Measurements from ENCODE around the gene ARHGEF7. TPM values are rescaled to one million over a fixed set of nuclear protein-coding genes. Genes with fewer than 3 reads are reported as not detected.

ARHGEF7 gene
- total RNA-seq, 2 donors from 2014 or later: 46.7 to 50.7 TPM

DNA sequence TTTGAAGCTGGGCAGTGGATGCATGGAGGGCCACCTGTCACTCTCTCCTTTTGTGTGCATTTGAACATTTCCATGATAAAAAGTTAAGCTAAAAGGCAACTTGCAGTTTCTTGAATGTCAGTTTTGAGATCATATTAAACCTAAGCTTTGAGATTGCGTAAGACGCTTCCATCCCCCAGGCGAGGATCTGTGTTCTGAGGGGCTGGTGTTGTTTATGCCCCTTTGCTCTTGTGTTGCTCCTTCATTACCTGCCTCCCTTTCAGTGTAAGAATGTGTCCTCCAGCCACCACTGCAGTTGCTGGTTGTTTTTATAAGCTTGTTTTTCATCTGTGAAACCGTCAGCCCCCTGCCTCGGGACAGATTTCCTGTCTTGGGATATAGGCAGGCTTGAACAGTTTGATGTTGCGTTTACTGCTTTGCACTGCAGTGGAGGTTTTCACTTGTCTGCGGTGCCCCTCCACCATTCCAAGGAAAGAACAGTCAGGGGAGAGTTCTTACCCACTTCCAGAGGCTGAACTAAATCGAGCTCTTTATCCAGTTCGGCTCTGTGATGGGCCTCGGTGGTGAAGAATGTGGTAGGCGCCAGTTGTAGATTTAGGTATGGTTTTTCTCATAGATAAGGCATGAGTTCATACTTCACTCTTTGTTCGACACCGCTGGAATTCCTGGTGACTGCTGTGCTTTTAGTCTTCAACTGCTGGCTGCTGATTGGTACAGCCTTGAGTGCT is 96.8 kb downstream of the ARHGEF7 start:
- intact Hi-C loops (cut with DNase I): loop anchor here (10.0 kb wide), 1 partner anchor 57 kb away; no protein-coding TSS in a partner anchor
- no peaks in the 10 kb centered on the region for H3K4me1 ChIP-seq
- TF ChIP-seq, protein P1, sequence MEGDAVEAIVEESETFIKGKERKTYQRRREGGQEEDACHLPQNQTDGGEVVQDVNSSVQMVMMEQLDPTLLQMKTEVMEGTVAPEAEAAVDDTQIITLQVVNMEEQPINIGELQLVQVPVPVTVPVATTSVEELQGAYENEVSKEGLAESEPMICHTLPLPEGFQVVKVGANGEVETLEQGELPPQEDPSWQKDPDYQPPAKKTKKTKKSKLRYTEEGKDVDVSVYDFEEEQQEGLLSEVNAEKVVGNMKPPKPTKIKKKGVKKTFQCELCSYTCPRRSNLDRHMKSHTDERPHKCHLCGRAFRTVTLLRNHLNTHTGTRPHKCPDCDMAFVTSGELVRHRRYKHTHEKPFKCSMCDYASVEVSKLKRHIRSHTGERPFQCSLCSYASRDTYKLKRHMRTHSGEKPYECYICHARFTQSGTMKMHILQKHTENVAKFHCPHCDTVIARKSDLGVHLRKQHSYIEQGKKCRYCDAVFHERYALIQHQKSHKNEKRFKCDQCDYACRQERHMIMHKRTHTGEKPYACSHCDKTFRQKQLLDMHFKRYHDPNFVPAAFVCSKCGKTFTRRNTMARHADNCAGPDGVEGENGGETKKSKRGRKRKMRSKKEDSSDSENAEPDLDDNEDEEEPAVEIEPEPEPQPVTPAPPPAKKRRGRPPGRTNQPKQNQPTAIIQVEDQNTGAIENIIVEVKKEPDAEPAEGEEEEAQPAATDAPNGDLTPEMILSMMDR (IDR thresholded peaks at IDR 0.05): no peak

DNA sequence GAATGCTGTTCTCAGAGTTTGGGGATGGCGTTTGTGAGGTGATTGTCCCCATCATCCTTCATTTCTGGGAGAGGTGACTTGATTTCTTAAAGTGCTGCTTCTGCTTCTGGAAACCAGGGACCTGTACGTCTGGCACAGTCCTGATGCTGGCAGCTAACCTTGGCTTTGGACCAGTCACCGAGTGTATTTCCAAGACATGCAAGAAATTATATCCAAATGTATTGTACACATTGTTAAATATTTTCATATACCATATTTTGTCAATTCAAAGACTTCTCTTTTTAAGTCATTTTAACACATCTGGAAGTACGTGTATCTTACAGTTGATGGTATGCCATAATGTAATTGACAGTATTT is 97.4 kb downstream of the ARHGEF7 start:
- no peak overlapping the region for H3K27ac ChIP-seq
- TF ChIP-seq, protein P1 (IDR thresholded peaks at IDR 0.05): no peak

More for the DNA sequence above, 96.8 kb downstream of the ARHGEF7 start:
- Histone ChIP-seq H3K9me3 (no peaks in the 10 kb centered on the region), H3K27me3 (no peaks in the 10 kb centered on the region), H3K9ac (ENCODE audit: low read depth in 2 of 2, low read length in 2 of 2) (no peak overlapping the region), H3K4me3 (no peak overlapping the region), H3K27ac (no peak overlapping the region), H3K36me3 (no peaks in the 10 kb centered on the region)
- DNase-seq: no peak

DNA sequence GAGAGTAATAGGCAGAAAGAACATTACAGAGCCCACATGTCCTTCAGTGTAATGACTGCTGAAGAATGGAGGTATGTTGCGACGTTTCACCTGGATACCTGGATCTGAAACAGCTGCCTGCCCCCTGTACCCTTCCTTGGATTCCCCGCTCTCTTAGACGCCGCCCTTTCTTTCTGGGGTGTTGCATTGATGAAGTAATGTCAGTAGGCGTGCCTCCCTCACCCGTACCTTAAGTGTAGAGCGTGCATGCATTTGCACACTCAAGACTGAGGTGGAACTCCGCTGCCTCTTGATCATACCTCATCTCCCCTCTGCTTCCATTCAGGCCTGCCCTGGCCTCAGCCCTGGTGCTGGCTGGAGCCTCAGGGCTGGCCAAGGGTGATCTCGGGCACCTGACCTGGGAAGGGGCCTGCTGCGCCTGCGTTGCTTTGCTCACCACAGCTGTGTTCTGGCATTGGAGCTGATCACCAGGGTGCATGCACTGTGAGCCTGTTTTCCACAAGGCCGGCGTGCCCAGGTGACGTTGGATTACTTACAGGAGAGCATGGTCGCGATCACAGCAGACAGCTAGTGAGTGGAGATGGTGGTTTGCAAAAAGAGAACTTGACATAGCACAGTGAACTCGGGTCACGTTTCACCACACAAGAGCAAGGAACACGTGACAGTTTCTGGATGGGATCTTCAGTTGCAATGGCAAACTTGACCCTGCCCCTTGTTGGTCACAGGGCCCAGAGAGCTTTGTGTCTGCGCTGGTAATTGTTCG is 99.0 kb downstream of the ARHGEF7 start:
- no peak for DNase-seq
- TF ChIP-seq, protein P1 (IDR thresholded peaks at IDR 0.05): no peak
- H3K36me3 ChIP-seq: no peaks in the 10 kb centered on the region
- H3K27me3 ChIP-seq: no peaks in the 10 kb centered on the region
- no peaks in the 10 kb centered on the region for H3K9me3 ChIP-seq
- H3K4me1 ChIP-seq: no peaks in the 10 kb centered on the region
- no peak overlapping the region for H3K4me3 ChIP-seq
- intact Hi-C loops (cut with DNase I): loop anchor here (10.0 kb wide), 1 partner anchor 59 kb away; no protein-coding TSS in a partner anchor
- H3K27ac ChIP-seq: no peak overlapping the region
- no peak overlapping the region for H3K9ac ChIP-seq (ENCODE audit: low read depth in 2 of 2, low read length in 2 of 2)

More for the DNA sequence above, 97.4 kb downstream of the ARHGEF7 start:
- DNase-seq: no peak
- Histone ChIP-seq H3K4me1 (no peaks in the 10 kb centered on the region), H3K36me3 (no peaks in the 10 kb centered on the region), H3K4me3 (no peak overlapping the region), H3K27me3 (no peaks in the 10 kb centered on the region), H3K9ac (ENCODE audit: low read depth in 2 of 2, low read length in 2 of 2) (no peak overlapping the region), H3K9me3 (no peaks in the 10 kb centered on the region)
- intact Hi-C loops (cut with DNase I): loop anchor here (10.0 kb wide), 1 partner anchor 58 kb away; no protein-coding TSS in a partner anchor

GRCh38 chr13:111215081-111216047 is 100.3 kb downstream of the ARHGEF7 start:
- H3K36me3 ChIP-seq: no peaks in the 10 kb centered on the region
- H3K27me3 ChIP-seq: no peaks in the 10 kb centered on the region
- no peaks in the 10 kb centered on the region for H3K4me1 ChIP-seq
- no peak for DNase-seq
- TF ChIP-seq, protein P1 (IDR thresholded peaks at IDR 0.05): no peak
- no peak overlapping the region for H3K9ac ChIP-seq (ENCODE audit: low read depth in 2 of 2, low read length in 2 of 2)
- no peak overlapping the region for H3K27ac ChIP-seq
- H3K9me3 ChIP-seq: no peaks in the 10 kb centered on the region
- no peak overlapping the region for H3K4me3 ChIP-seq
- intact Hi-C loops (cut with DNase I): loop anchor here (5.0 to 10.0 kb wide), 2 partner anchors 61 to 148 kb away; no protein-coding TSS in a partner anchor
